Ovary (tissue), 9 donors: ENCODE results near the gene TSPAN5. TPM values are rescaled to one million over a fixed set of nuclear protein-coding genes. Genes with fewer than 3 reads are reported as not detected.

ENCODE experiments used
- DNase-seq, 5 donors: peaks; one replicate each; pipeline ENCODE4 v3.0.0-alpha.2; 2019 to 2020
- H3K27ac ChIP-seq, 2 donors: fragments of 200-600 bp; one replicate each; pipeline versions ENCODE4 v1.5.1 to v1.8.0; 2019 to 2022
- H3K27me3 ChIP-seq: fragments of 200-600 bp; one replicate; pipeline ENCODE4 v1.8.0; 2022
- H3K36me3 ChIP-seq: fragments of 200-600 bp; sonication (generic); one replicate; pipeline ENCODE4 v1.5.1; 2019
- H3K4me1 ChIP-seq: one replicate; pipeline ENCODE4 v1.8.1; 2013; ENCODE audit warnings: mild to moderate bottlenecking, moderate library complexity; ENCODE audit not compliant: insufficient read depth
- H3K4me3 ChIP-seq: fragments of 200-600 bp; sonication (generic); one replicate; pipeline ENCODE4 v1.5.1; 2017
- H3K9me3 ChIP-seq, 2 donors: fragments of 200-600 bp in 1 of 2; sonication (generic) in 1 of 2; one replicate each; pipeline versions ENCODE4 v1.5.1 to v1.8.1; 2013 to 2019; ENCODE audit warnings: mild to moderate bottlenecking in 1 of 2, moderate library complexity in 1 of 2
- CTCF ChIP-seq, 3 donors: fragments of 450-650 bp in 2 of 3; fragments of 200-600 bp in 1 of 3; IDR thresholded peaks; one replicate each; pipeline versions ENCODE4 v1.5.1 to v1.8.0; 2016 to 2022; ENCODE audit warnings: antibody characterized with exemption in 3 of 3, mild to moderate bottlenecking in 1 of 3
- EP300 ChIP-seq: sonication (generic); formaldehyde crosslinking; IDR thresholded peaks from one replicate; pipeline ENCODE4 v1.6.1; 2017; ENCODE audit warnings: antibody characterized with exemption
- POLR2A ChIP-seq: fragments of 450-650 bp; IDR thresholded peaks from one replicate; pipeline ENCODE4 v1.6.1; 2017; ENCODE audit warnings: antibody characterized with exemption, mild to moderate bottlenecking, moderate library complexity
- WGBS, 3 donors: extraction: QIAGEN DNeasy Blood & Tissue Kit in 1 of 3; methylation state at CpG; one replicate each; pipeline versions ENCODE4 v1.1.5 to v1.1.7; 2013 to 2017; 5-methylcytosine and 5-hydroxymethylcytosine counted together
- intact Hi-C, 4 donors: fragments of 100-400 bp; cut with DNase I; formaldehyde crosslinking; loops; one replicate each; pipeline versions ENCODE4 v1.11.0 to v1.15.1; 2022 to 2023
- polyA plus RNA-seq, 2 donors: library from polyadenylated mRNA; stranded (reverse); fragments of 200-250 nt in 1 of 2; fragments of 350-450 nt in 1 of 2; fragmentation: Illumina TruSeq in 1 of 2; extraction: RNeasy Lipid Tissue Mini Kit (QIAGEN cat#74804) in 1 of 2; gene quantifications; one replicate each; pipeline ENCODE4 v1.2.3, GENCODE V29; 2013 to 2014
- total RNA-seq, 7 donors: library from RNA; depleted of rRNA in 2 of 7; stranded (reverse); fragments of >200 nt in 2 of 7; fragmentation: NEBNext Ultra II Directional in 3 of 7; extraction: Animal tissue kit (Norgen Biotek cat#: 25700) in 3 of 7; gene quantifications; one replicate each; pipeline versions ENCODE4 v1.1.0 to v1.2.4, GENCODE V29; 2016 to 2023
- donor health status: DM: no; HTN: no; CAD: no; lungs with moderate emphysema.
- donor health status: DM: no; HTN: no; CAD: no.
- donor health status: Bipolar disorder and iron deficiency.
- donor health status: DM: yes; HTN: yes; CAD: no.
- donor health status: DM: no; HTN: no; CAD: no.
- donor health status: DM: yes; HTN: yes; CAD: no.

TSPAN5 gene
- total and polyA plus RNA-seq, 9 donors = 34.0 to 69.5 (median 48.2) TPM

GRCh38 chr4:98656886-98657285 lies 1.5 kb downstream of the TSPAN5 start:
- Histone ChIP-seq H3K4me1 (peaks cover 13% of the 10 kb centered on the region), H3K4me3 (peak overlapping the region; percentile 84), H3K27me3 (no peaks in the 10 kb centered on the region), H3K36me3 (no peaks in the 10 kb centered on the region), H3K27ac (no peak overlapping the region), H3K9me3 (no peaks in the 10 kb centered on the region)
- TF ChIP-seq CTCF (IDR thresholded peaks at IDR 0.05) = no peak
- TF ChIP-seq EP300 = no peak
- TF ChIP-seq POLR2A = no peak
- DNase-seq = no peak
- intact Hi-C loops = loop anchor here in 1 of 4 donors (5.0 to 10.0 kb wide), 2 partner anchors 92 to 190 kb away; no protein-coding TSS in a partner anchor
- 6 to 12% (median 6%) methylated on average over 6 of the region's 6 CpGs for WGBS, 3 donors

GRCh38 chr4:98656443-98656842 lies 2.0 kb downstream of the TSPAN5 start:
- H3K4me3 ChIP-seq = peak overlapping the region; percentile 84
- peaks cover 13% of the 10 kb centered on the region for H3K4me1 ChIP-seq
- H3K36me3 ChIP-seq = no peaks in the 10 kb centered on the region
- DNase-seq = no peak
- WGBS, 3 donors = 9 to 25% (median 16%) methylated on average over 5 of the region's 5 CpGs
- TF ChIP-seq EP300 (no peak), CTCF (IDR thresholded peaks at IDR 0.05) (no peak), POLR2A (no peak)
- H3K9me3 ChIP-seq = no peaks in the 10 kb centered on the region
- intact Hi-C loops = loop anchor here in 1 of 4 donors (5.0 to 10.0 kb wide), 2 partner anchors 92 to 189 kb away; no protein-coding TSS in a partner anchor
- no peaks in the 10 kb centered on the region for H3K27me3 ChIP-seq
- peak overlapping the region in 1 of 2 donors; percentile 33 for H3K27ac ChIP-seq

GRCh38 chr4:98653890-98654867 lies 4.2 kb downstream of the TSPAN5 start:
- intact Hi-C loops = loop anchor here in 1 of 4 donors (2.0 to 10.0 kb wide), 2 partner anchors 41 to 89 kb away; no protein-coding TSS in a partner anchor
- H3K27ac ChIP-seq = peak overlapping the region; percentile 13 to 31
- H3K36me3 ChIP-seq = no peaks in the 10 kb centered on the region
- no peaks in the 10 kb centered on the region for H3K27me3 ChIP-seq
- no peaks in the 10 kb centered on the region for H3K9me3 ChIP-seq
- peaks cover 13% of the 10 kb centered on the region for H3K4me1 ChIP-seq
- H3K4me3 ChIP-seq = no peak overlapping the region
- 17 to 22% (median 21%) methylated on average over 5 of the region's 5 CpGs for WGBS, 3 donors
- TF ChIP-seq CTCF (IDR thresholded peaks at IDR 0.05) (no peak), EP300 (no peak), POLR2A (no peak)
- peak in 3 of 5 donors; percentile 44 to 53 (median 47) for DNase-seq

DNA sequence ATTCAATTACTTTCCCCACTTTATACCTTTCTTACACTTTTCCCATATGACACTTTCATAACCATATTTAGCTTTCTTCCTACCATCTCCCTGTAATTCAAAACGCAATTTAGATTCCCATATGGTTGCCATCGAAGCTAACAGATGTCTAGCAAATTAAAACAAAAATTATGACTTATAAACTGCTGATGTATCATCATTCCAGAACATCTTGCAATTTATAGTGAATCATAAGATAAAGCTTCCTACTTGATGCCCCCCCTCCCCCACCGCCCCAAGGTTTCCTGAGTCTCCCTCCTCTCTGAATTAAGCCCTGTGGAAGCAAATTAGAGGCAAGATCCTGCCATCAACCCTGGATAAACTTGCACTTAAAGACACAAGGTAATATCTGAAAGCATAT lies 5.4 kb downstream of the TSPAN5 start:
- Histone ChIP-seq H3K4me3 (no peak overlapping the region), H3K27me3 (no peaks in the 10 kb centered on the region), H3K27ac (no peak overlapping the region), H3K36me3 (no peaks in the 10 kb centered on the region), H3K4me1 (peaks cover 22% of the 10 kb centered on the region), H3K9me3 (no peaks in the 10 kb centered on the region)
- DNase-seq = no peak
- intact Hi-C loops = loop anchor here in 1 of 4 donors (10.0 kb wide), 1 partner anchor 88 kb away; no protein-coding TSS in a partner anchor
- TF ChIP-seq POLR2A = no peak
- WGBS, 3 donors = 67 to 70% (median 68%) methylated on average over 3 of the region's 3 CpGs
